GM21360 (cell line): ENCODE results near the gene CHRNA3.

Experiments used
- ATAC-seq: cut with Tn5 transposase; IDR thresholded peaks from one replicate; pipeline ENCODE4 v1.9.1; 2021; ENCODE audit warnings: mild to moderate bottlenecking, moderate library complexity; ENCODE audit not compliant: unreplicated experiment

Gene CHRNA3

DNA sequence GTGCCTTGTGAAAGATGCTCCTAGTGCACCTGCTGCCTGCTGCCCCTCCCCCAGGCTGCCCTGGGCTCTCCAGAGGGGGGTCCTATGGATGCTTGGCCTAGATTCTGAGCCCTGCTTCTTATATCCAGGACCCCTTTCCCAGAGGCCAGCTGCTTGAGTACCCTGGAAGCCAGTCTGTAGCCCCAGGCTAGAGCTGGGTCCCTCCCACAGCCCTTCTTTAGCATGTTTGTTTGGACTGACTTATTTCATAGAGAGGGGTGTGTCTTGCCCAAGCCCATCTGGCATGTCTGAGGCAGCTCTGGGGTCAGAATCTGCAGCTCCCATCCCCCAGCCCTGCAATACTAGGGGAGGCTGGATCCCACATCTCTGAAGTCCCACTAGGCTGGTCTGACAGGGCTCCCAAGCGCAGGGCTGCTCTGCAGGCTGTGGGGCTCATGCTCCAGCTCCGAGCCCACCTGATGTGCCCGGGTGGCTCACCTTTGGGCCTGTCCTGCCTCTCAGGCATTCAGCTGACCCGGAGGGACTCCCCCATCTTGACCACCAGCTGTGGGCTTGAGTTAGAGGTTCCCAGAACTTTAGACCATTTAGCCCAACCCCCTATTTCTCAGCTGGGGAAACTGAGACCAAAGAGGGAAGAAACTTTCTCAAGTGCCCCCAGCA is 17.1 kb upstream of the CHRNA3 start:
- ATAC-seq = no peak

DNA sequence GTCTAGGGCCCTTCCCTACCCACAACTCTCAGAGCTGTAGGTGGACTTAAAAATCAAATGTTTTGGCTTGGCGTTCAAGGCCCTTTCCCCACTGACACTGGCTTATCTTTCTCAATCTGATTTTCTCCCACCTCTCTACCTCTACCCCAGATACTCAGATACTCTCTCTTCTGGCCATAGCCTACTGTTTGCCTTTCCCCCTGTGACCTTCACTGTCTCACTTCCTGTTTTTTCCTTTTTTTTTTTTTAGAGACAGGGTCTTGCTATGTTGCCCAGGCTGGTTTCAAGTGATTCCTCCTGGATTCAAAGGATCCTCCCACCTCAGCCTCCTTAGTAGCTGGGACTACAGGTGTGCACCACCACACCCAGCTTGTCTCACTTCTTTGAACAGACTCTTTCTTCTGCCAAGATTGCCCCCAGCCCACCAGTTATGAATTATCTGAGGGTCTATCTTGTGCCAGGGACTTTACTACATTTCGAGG is 15.6 kb upstream of the CHRNA3 start:
- no peak for ATAC-seq

DNA sequence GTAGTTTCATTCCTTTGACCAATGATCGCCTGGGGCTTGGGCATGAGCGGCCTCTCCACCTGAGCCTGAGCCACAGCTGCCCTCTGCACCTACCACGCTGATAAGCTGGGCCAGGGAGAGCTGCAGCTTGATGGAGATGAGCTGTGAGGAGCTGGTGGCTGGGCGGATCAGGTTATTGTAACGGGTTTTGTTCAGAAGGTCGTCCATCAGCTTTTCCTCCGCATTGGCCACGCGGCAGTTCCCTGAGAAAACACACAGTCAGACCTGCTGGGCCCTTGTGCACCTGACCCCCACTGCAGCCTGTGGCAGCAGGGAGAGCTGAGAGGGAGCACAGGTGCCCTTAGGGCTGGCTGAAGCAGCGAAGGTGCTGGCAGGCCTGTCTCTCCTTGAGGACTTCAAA is 14.6 kb upstream of the CHRNA3 start:
- no peak for ATAC-seq

DNA sequence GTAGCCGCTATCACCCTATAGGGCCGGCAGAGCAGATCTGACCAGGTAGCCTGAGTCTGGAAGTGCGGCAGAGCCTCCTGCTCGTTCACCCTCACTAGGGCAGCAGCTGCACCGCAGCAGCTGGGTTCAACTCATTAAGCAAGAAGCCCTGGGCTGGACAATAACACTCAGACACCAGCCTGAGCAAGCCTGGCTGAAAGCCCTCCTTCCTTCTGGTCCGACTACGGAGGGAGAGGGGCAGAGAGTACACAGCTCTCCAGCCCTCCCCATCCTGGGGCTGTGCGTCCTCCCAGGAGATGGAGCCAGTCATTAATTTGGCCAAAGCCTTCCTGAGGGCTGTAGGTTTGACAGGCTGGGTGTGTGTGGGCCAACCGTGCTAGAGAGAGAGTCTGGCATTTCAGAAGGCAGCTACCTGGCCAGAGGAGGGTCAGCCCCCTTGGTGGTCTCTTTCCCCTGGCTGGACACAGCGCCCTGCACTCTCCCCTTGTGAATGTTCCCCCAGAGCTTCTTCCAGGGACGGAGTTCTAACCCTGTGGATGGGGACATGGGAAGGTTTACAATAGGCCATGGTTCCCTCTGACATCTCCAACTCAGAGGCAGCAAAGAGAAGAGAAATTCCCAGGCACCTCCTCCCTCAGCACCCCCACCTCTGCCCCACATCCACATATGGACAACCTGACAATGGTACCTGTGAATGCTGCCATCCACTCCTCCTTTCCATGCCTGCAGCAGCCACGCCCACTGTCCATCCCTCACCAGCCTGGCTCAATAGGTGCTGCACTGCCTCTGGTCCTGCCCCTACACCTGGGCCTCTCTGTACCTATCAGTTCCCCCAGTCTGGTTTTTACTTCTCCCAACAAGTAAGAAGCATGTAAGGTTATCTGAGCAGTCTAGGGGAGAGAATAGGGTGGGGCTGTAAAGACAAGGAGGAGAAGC is 13.7 kb upstream of the CHRNA3 start:
- no peak for ATAC-seq

DNA sequence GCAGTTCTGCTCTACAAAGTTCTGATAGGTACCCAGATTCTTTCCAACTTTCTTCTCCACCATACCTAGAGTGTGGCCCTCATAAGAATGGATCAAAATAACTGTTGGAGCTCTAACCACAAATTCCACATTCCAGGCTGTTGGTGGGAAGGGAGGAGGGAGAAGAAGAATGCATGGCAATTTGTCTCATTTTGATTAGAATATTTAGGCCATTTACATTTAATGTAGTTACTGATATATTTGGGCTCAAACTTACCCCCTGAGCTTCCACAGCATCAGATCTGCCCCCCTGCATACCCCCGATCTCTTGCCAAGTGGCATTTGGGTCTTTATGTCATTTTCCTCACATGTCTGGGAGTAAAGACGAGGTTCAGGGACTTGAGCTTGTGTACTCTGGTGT is 12.6 kb upstream of the CHRNA3 start:
- no peak for ATAC-seq

DNA sequence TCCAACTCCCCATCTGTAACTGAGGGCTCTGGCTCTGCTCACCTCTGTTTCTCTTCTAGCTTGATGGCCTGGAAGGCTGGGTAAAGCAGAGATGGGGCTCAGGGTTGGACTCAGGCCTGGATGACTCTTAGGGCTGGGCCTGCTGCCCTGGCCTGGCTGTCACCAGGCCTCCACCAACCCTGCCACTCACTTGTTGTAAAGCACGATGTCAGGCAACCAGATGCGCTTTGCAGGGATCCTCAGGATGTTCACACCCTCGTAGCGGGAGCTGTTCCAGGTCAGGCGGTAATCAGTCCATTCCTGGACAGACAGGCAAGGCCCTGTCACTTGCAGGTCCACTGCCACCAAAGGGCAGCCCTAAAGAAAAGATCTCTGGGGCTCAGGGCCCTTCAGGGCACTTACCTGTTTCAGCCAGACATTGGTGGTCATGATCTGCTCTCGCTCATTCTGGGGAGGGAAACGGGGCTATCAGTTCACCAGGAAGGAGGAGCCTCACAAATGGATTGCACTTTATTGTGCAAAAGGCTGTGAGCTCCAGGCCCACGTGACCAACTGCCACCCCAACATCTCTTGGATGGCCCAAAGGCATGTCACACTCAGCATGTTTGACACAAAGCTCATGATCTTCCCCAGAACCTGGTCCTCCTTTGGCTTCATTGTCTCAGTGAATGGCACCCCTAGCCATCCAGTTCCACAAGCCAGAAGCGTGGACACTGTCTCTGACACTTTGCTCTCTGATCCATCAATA is 10.3 kb upstream of the CHRNA3 start:
- ATAC-seq = no peak

DNA sequence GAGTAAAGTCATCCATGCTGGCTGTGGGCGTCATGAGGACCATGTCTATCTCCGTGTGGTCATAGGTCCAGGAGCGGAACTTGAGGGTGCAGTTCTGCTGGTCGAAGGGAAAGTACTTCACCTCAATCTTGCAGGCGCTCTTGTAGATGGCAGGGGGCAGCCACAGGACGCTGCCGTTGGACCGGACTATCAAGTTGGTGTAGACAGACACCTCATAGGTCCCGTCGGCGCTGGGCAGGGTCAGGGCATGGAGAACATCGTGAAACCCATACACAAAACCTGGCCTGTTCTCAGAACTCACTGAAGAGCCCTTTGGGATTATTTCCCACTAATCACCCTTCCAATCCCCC is 8.9 kb upstream of the CHRNA3 start:
- no peak for ATAC-seq

DNA sequence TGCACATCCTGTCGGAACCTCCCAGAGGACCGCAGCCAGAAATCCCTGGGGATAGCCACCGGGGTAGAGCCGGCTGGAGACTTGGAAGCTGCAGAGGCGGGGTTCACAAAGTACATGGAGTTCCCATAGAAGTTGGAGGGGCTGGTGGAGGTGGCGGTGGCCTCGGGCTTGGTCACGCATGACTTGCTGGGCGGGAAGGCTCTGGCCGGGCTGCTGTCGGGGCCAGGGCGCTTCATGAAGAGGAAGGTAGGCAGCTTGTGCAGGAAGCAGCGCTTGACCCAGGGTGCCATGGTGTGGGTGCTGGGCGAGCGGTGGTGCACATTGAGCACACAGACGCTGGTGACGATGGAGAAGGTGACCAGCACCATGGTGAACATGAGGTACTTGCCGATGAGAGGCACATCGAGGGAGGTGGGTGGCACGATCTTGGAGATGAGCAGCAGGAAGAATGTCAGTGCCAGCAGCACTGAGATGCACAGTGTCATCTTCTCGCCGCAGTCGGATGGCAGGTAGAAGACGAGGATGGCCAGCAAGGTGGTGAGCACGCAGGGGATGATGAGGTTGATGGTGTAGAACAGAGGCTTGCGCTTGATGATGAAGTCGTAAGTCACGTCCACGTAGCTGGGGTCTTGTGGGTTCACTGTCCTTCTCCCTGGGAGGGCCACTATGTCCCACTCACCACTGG is 8.4 kb upstream of the CHRNA3 start:
- ATAC-seq = no peak

DNA sequence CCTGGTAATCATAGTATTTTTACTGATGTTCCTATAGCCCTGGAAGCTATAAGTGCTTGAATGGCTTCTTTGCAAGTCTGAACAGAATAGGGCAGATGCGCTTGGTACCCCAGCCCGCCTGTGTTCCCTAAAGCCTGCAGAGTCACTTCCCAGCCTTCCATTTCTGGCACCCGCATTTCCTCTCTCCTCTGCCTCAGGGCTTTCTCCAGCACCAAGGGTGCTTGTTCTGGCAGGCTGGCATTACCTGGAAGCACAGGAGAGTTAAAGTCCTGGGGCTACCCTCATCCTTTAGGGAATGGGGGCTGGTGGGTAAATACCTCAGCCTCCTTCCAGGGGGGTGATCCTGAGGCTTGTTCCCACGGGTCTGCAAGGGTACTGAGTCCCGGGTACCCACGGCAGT is 7.4 kb upstream of the CHRNA3 start:
- ATAC-seq = no peak

DNA sequence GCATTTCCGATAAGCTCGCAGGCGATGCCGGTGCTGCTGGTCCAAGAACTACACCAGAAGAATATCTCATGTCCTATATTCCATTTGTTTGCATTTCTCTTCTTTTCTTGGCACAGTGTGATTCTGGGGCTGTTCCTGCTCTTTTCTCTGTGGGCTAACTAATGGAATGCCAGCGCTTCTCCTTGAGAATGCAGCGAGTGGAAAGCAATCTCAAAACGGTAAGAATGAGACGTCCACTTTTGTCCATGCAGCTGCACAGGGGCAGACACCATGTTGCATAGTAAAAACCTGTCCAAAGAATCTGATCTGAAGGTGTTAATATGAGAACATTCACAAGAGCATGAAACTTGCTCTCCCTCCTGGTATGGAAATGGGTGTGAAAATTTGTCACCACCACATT is 6.6 kb upstream of the CHRNA3 start:
- ATAC-seq = no peak

DNA sequence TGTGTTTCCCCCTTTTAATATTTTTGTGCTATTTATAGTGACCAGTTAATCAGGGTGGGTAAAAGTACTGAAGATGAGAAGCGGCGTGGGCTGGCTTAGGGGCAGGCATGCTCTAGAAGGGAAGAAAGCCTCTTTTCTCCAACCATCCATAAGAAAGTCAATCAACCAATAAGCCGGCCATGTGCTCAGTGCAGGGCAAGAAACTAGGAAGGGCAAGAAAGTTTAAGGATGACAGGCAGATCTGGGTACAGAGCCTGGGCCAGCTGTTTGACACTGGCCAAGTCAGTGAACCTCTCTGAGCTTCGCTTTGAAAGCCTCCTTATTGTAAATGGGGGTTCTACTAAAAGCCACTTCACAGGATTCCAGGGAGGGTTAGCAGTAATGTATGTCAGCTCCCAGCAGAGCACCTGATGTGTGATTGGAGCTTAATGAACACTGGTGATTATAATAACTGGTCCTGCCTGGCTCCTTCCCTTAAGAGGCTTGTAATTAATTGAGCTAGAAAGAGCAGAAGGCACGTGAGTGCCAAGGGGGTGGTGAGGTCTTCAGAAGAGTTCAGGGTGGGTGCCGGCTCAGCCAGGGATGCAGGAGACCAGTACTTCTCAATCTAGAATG is 5.7 kb upstream of the CHRNA3 start:
- ATAC-seq = no peak

DNA sequence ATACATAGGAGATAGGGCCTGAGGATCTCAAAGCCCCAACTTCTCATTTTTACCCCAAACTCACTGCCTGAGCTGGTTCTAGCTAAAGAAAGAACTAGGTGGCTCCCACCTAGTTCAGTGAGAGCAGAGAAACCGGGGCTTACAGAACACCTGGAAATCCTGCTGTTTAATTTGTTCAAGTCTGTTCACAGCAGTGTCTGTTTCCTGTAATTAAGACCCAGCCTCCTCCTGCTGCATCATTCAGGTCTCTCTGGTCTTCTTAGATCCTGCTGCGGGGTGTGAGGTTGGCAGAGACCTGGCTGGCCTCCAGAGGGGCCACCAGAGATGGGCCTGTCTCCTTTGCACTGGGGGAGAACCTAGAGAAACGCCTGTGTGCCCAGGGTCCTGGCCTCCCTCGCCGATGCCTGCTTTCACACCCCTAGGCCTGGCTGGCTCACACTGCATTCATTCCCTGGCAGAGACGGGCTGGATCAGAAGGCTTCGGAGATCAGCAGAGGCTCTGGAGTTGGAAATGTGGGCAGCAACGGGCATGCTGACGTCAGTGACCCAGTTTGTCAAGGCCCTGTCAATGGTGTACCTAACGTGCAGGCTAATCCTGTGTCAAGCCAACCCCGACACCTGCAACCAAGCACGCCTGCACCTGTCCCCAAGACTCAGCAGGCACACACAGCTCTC is 4.9 kb upstream of the CHRNA3 start:
- ATAC-seq = no peak

DNA sequence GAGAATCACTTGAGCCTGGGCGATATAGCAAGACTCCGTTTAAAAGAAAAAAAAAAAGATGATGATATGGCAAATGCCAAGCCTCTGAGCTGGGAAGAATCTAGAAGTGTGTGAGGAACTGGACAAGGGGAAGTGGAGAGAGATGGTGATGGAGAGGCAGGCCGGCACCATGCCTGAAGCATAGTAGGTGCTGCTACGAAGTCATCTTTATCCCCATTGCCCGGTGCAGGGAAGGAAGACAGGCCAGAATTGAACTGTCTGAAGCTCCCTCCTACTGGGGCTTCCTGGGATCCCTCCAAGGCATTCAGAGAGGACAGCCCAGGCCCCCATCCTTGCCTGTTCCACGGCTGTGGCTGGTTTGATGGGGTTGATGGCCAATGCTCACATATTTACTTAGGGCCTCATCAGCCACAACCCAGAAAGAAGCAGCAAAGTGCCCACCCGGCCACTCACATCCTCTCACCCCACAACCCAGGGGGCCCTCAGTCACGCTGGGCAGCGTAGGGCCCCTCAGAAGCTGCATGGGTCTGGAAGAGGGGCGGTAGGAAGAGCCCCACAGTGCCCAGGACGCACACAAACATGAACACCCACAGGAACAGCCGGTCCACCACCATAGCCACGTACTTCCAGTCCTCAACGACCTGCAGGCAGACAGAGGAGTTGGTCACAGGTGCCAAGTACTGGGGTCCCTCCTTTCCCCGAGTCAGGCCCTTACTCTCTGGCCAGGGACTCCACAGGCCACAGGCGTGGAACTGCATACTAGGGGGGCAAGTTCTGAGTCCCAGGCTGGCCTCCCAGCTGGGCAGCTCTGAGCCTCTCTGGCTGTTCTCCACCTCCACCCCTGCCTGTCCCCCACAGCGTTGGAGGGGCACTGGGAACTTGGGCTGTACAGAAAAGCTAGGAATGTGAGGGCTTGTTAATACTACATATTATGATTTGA is 4.1 kb upstream of the CHRNA3 start:
- ATAC-seq = no peak

DNA sequence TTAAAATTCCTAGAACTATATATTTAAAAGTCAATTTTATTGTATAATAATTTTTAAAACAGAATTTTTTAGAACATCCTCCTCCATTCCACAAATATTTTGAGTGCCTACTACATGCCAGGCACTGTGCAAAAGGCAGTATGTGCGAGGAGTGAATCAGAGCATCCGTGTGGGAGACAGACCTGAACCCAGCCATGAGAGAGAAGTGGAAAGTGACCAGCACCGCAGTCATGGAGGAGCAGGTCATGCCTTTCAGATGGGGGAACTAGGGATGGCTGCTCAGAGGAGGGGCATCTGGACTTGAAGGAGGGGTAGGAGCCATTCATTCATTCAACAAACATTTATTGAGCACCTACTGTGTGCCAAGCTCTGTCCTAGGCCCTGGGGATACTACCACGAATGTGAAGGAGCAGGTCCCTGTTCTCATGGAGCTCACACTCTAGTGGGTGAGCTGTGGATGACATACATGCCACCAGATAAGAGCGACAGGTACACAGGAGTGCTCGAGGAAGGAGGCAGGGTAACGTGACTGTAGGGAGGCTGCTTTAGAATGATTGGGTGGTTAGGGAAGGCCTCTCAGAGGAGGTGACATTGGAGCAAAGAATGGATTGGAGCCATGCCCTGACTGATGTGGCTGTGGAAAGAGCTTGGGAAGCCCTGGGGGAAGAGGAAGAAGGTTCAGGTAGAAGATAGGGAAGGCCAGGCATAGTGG is 3.1 kb upstream of the CHRNA3 start:
- ATAC-seq = no peak

DNA sequence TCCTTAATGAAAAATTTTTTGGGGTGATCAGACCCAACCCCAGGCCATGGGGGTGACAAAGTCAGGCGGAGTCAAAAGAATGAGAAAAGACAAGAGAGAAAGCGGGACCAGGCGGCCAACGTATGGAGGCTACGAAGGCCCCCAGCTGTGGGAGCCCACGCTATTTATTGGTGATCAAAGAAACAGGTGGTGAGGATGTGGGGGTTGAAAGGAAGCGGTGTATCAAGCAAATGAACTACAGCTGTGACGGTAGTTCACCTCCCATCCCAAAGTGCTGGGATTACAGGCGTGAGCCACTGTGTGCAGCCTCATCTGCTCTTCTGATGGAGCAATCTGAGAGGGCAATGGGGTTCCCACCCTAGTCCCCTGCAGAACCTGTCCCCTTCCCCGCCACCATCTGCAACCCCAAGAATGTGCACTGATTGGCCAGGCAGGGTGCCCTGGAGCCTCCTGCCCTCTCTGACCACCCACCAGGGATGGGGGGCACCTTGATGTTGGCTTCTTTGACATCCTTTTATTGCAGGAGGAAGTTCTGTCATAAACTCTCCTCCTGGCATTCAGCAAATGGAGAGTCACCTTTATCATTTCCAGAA is 1.1 kb upstream of the CHRNA3 start:
- no peak for ATAC-seq

DNA sequence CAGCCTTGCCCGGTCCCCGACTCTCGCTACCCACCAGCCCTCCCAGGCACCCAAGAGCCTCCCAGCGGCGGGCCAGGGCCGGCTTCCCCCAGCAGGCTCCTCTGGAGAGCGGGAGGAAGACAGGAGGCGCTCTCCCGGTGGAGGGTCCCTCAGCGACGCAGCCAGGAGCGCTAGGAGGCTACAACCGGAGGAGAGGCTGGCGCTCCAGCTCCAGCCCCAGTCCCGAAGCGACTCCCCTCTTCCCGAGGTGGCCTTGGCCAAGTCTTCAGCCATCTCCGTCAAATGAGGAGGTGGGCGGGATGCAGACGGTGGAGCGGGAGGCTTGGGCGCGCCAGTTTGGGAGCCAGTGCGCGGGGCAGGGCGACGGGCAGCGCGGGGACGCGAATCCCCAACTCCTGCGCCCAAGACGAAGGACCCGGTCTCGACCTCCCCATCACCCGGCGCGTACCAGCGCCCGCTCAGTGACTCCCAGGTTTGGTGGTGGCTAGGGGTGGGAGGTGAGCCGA is 722 bp downstream of the CHRNA3 start:
- no peak for ATAC-seq

DNA sequence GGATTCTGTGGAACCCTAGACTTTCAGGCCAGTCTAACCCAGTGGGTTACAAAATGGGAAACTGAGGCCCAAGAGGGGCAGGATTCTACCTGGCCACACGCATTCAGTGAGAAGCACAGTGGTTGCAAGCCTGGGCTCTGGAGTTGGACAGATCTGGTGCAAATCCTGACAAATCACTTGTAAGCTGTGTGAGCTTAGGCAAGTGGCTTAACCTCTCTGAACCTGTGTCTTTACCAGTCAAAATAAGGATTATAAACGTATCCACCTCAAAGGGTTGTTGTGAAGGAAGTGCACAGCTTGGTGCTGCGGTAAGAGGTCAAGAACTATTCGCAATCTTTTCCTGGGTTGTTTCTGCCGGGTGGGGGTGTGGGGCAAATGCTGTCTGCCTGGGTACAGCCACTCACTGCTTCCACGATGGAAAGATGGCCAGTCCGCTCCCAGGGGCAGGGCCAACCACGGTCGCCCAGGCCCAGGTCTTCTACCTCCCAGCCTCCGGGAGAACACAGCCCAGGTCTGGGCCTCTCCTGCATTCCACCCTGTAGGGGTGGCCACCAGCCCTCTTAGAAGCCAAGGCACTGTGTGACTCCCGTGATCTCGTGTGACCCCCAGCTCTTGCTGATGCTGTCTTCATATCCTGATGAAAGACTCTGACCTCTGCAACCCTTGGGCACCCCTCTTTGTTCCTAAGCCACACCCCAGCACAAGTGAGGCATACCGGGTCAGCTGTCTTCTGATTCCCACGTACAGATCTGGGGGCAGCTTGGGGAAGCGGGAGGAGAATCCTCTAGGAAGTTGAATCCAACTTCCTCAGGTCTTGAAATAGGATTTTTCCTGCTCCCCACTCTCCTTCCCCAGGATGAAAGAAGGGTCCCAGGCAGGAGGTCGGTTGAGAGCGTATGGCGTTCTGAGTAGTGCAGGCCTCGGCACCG is 1.5 kb downstream of the CHRNA3 start:
- no peak for ATAC-seq
